Tibial nerve (tissue), 4 donors: ENCODE results near the gene STMP1.

Experiments
- EP300 ChIP-seq, 2 donors: sonication (generic); formaldehyde crosslinking; IDR thresholded peaks; one replicate each; pipeline ENCODE4 v1.6.1; 2017; ENCODE audit warnings: antibody characterized with exemption in 2 of 2, mild to moderate bottlenecking in 1 of 2
- POLR2A ChIP-seq, 2 donors: fragments of 450-650 bp; IDR thresholded peaks; one replicate each; pipeline ENCODE4 v1.6.1; 2017; ENCODE audit warnings: antibody characterized with exemption in 2 of 2, mild to moderate bottlenecking in 2 of 2, moderate library complexity in 2 of 2
- TF ChIP-seq, protein P1 (sequence below), 5 experiments: fragments of 200-600 bp in 3 of 5; fragments of 450-650 bp in 2 of 5; sonication (generic) in 3 of 5; IDR thresholded peaks; one replicate each; pipeline ENCODE4 v1.5.1; 2016 to 2019; ENCODE audit warnings: antibody characterized with exemption in 5 of 5, mild to moderate bottlenecking in 3 of 5, moderate library complexity in 2 of 5

GRCh38 chr7:135678612-135679575 is 16.6 kb downstream of the STMP1 start:
- TF ChIP-seq POLR2A (IDR thresholded peaks at IDR 0.05), result no peak
- TF ChIP-seq, protein P1, sequence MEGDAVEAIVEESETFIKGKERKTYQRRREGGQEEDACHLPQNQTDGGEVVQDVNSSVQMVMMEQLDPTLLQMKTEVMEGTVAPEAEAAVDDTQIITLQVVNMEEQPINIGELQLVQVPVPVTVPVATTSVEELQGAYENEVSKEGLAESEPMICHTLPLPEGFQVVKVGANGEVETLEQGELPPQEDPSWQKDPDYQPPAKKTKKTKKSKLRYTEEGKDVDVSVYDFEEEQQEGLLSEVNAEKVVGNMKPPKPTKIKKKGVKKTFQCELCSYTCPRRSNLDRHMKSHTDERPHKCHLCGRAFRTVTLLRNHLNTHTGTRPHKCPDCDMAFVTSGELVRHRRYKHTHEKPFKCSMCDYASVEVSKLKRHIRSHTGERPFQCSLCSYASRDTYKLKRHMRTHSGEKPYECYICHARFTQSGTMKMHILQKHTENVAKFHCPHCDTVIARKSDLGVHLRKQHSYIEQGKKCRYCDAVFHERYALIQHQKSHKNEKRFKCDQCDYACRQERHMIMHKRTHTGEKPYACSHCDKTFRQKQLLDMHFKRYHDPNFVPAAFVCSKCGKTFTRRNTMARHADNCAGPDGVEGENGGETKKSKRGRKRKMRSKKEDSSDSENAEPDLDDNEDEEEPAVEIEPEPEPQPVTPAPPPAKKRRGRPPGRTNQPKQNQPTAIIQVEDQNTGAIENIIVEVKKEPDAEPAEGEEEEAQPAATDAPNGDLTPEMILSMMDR (IDR thresholded peaks at IDR 0.05), result no peak
- TF ChIP-seq EP300 (IDR thresholded peaks at IDR 0.05), result no peak
